Type B pancreatic cell (in vitro differentiated cells): ENCODE measurements around the gene TBC1D16. TPM values are rescaled to one million over a fixed set of nuclear protein-coding genes. Genes with fewer than 3 reads are reported as not detected.

Experiments used
- DNase-seq: peaks from one replicate; pipeline ENCODE4 v3.0.0; 2021; ENCODE audit warnings: mixed read lengths; ENCODE audit not compliant: unreplicated experiment; ENCODE audit errors: extremely low spot score
- H3K27ac Mint-ChIP-seq: 2 replicates; pipeline ENCODE4 v1.8.0; 2021; ENCODE audit warnings: mild to moderate bottlenecking, mixed read lengths
- H3K27me3 Mint-ChIP-seq: 2 replicates; pipeline ENCODE4 v1.8.0; 2021; ENCODE audit warnings: mixed read lengths
- H3K36me3 Mint-ChIP-seq: 2 replicates; pipeline ENCODE4 v1.8.0; 2021; ENCODE audit warnings: mixed read lengths
- H3K4me1 Mint-ChIP-seq: one replicate; pipeline ENCODE4 v1.8.0; 2021; ENCODE audit warnings: mixed read lengths; ENCODE audit not compliant: unreplicated experiment
- H3K4me3 Mint-ChIP-seq: 2 replicates; pipeline ENCODE4 v1.8.0; 2021; ENCODE audit warnings: mild to moderate bottlenecking, mixed read lengths
- H3K9me3 Mint-ChIP-seq: 2 replicates; pipeline ENCODE4 v1.8.0; 2021; ENCODE audit warnings: mixed read lengths
- CTCF ChIP-seq: fragments of 200-600 bp; sonication (generic); conservative IDR thresholded peaks from 2 replicates; pipeline ENCODE4 v1.5.0; 2021; ENCODE audit warnings: antibody characterized with exemption, mild to moderate bottlenecking
- total RNA-seq: library from RNA; stranded (reverse); gene quantifications from 2 replicates; pipeline ENCODE4 v1.2.1, GENCODE V29; 2021; ENCODE audit warnings: low replicate concordance

Gene TBC1D16
- total RNA-seq, 1 donor from 2014 or later: 71.9 TPM

- Mint-ChIP-seq H3K36me3 (no peaks in the 10 kb centered on the region), H3K9me3 (no peaks in the 10 kb centered on the region), H3K27ac (peak overlapping the region; percentile 89), H3K27me3 (peaks cover 3% of the 10 kb centered on the region), H3K4me3 (peak overlapping the region; percentile 65), H3K4me1 (peaks cover 14% of the 10 kb centered on the region)
- DNase-seq: no peak
- TF ChIP-seq CTCF: peak; percentile 10
These were observed 119.2 kb downstream of the TBC1D16 start for GRCh38 chr17:79916506-79916905.

DNA sequence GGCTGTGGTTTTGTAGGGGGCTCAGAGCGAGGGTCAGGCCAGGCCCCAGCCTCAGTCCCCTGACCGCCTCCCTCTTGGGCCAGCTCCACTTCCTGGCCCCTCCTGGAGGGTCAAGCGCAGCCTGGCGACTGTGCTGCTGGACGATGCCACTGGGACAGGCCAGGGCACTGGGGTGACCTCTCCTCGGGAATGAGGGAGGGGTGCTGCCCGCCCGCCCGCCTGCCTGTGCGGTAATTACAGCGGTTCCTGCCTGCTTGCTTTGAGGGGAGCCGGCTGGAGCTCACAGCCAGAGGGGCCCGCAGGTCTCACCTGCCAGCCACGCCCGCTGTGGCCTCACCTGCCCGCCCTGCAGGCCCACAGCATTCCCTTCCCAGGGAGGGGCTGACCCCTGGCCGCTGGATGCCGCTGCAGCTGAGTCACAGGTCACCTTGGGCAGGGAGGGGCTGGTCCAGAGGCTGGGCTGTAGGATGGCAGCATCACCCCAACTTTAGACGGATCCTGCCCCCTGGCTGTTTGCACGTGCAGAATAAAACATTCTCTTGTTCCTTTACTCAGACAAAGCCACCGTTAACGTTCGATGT lies 119.7 kb downstream of the TBC1D16 start:
- no peak for DNase-seq
- peak overlapping the region; percentile 90 for H3K27ac Mint-ChIP-seq
- no peaks in the 10 kb centered on the region for H3K36me3 Mint-ChIP-seq
- H3K27me3 Mint-ChIP-seq: peaks cover 3% of the 10 kb centered on the region
- no peaks in the 10 kb centered on the region for H3K9me3 Mint-ChIP-seq
- peak; percentile 57 for TF ChIP-seq CTCF
- H3K4me3 Mint-ChIP-seq: peak overlapping the region; percentile 65
- H3K4me1 Mint-ChIP-seq: peaks cover 14% of the 10 kb centered on the region

GRCh38 chr17:79914813-79915740 lies 120.6 kb downstream of the TBC1D16 start:
- peaks cover 14% of the 10 kb centered on the region for H3K4me1 Mint-ChIP-seq

DNA sequence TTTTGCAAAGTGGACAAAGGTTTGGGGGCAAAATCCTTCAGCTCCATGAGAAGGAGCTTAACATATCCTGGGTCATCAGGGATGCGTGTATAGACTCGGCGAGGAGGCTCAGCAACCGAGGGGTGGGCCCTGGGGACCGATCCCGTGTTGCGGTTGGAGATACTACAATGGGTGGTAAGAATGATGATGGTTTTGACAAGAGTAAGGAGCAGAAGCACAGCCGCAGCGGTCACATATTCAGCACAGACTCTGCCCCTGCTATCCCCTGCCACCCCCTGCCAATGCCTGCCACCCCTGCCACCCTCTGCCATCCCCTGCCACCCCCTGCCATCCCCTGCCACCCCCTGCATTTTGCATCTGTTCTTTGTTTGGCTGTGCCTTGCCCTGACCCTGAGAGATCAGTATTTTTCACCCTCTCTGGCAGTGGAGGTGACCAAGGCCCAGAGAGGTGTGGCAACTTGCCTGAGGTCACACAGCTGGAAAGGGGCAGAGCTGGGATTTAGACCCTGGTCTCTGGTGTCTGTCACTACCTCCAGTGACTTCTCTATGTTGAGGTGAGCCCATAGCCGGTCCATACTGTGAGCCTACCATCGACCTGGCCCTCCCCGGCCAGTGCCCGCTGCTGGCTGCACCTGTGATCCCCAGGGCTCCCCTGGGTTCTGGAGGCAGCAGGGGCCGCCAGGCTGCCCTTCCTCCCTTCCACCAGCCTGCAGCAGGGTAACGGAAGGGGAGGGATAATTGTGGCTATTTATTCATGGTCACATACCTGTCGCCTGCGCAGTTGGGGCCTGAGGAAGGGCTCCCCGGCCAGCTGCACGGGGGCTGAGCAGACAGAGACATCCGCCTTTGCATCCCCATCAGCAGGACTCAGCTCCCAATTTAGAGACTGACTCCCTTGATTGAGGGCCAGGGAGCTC lies 121.5 kb downstream of the TBC1D16 start:
- Mint-ChIP-seq H3K4me1 (peaks cover 18% of the 10 kb centered on the region), H3K27me3 (peaks cover 3% of the 10 kb centered on the region), H3K9me3 (no peaks in the 10 kb centered on the region), H3K36me3 (no peaks in the 10 kb centered on the region), H3K27ac (no peak overlapping the region), H3K4me3 (no peak overlapping the region)
- DNase-seq: no peak
- no peak for TF ChIP-seq CTCF

More at GRCh38 chr17:79914813-79915740, 120.6 kb downstream of the TBC1D16 start:
- DNase-seq: no peak
- H3K27me3 Mint-ChIP-seq: peaks cover 3% of the 10 kb centered on the region
- H3K4me3 Mint-ChIP-seq: peak overlapping the region; percentile 9
- H3K9me3 Mint-ChIP-seq: no peaks in the 10 kb centered on the region
- no peaks in the 10 kb centered on the region for H3K36me3 Mint-ChIP-seq
- peak overlapping the region; percentile 90 for H3K27ac Mint-ChIP-seq
- TF ChIP-seq CTCF: no peak

- H3K27me3 Mint-ChIP-seq: peaks cover 3% of the 10 kb centered on the region
These were observed 122.2 kb downstream of the TBC1D16 start for GRCh38 chr17:79913451-79913850.

More at GRCh38 chr17:79913451-79913850, 122.2 kb downstream of the TBC1D16 start:
- H3K36me3 Mint-ChIP-seq: no peaks in the 10 kb centered on the region
- no peaks in the 10 kb centered on the region for H3K9me3 Mint-ChIP-seq
- H3K4me1 Mint-ChIP-seq: peaks cover 18% of the 10 kb centered on the region
- no peak for DNase-seq
- H3K4me3 Mint-ChIP-seq: no peak overlapping the region
- H3K27ac Mint-ChIP-seq: no peak overlapping the region
- no peak for TF ChIP-seq CTCF
